HEK293 (cell line): ENCODE data around the gene CAPZB.

Experiments used
- CTCF ChIA-PET: fragments of 350-600 bp; formaldehyde crosslinking; extraction: SDS; loops from one replicate; lab custom pipeline; 2021; ENCODE audit warnings: antibody characterized with exemption; lab: Yijun Ruan, JAX
- POLR2A ChIA-PET: fragments of 300-600 bp; formaldehyde crosslinking; extraction: SDS; loops from one replicate; lab custom pipeline; 2020; ENCODE audit warnings: antibody characterized with exemption, inconsistent platforms; lab: Yijun Ruan, JAX
- H3K27ac ChIP-seq: fragments of 200-500 bp; sonication (Bioruptor generic); 2 replicates; pipeline ENCODE4 v1.5.1; 2014; ENCODE audit warnings: low read depth, low read length, control low read depth, inconsistent platforms; ENCODE audit errors: extremely low read depth
- H3K36me3 ChIP-seq, 2 experiments: fragments of 200-500 bp in 1 of 2; sonication (Bioruptor generic) in 1 of 2; 1 replicate in 1 of 2; 2 replicates in 1 of 2; pipeline ENCODE4 v1.5.1; 2014 to 2017; ENCODE audit warnings: inconsistent platforms in 2 of 2, low read length in 2 of 2; ENCODE audit not compliant: control insufficient read depth in 2 of 2, insufficient read depth in 1 of 2
- H3K4me1 ChIP-seq: fragments of 200-500 bp; sonication (Bioruptor generic); 2 replicates; pipeline ENCODE4 v1.5.1; 2014; ENCODE audit warnings: mild to moderate bottlenecking, low read length, inconsistent platforms; ENCODE audit not compliant: control insufficient read depth, insufficient read depth
- H3K4me3 ChIP-seq: 2 replicates; pipeline ENCODE4 v1.5.1; 2011; ENCODE audit warnings: low read depth, mild to moderate bottlenecking, control low read depth, low read length, moderate library complexity
- H3K9me3 ChIP-seq: fragments of 200-500 bp; sonication (Bioruptor generic); 2 replicates; pipeline ENCODE4 v1.5.1; 2014; ENCODE audit warnings: low read depth, low read length, inconsistent platforms; ENCODE audit not compliant: control insufficient read depth, insufficient read depth
- GFI1B ChIP-seq: fragments of 450-650 bp; formaldehyde crosslinking; IDR thresholded peaks from 2 replicates; pipeline ENCODE4 v1.5.1; 2016; ENCODE audit warnings: missing biosample characterization, missing genetic modification characterization
- HOXC10 ChIP-seq: sonication (generic); formaldehyde crosslinking; IDR thresholded peaks from 2 replicates; pipeline ENCODE4 v1.8.1; 2023; ENCODE audit warnings: mild to moderate bottlenecking, missing genetic modification reagents
- KLF1 ChIP-seq: fragments of 450-650 bp; formaldehyde crosslinking; IDR thresholded peaks from 2 replicates; pipeline ENCODE4 v1.5.1; 2016; ENCODE audit warnings: missing biosample characterization, missing genetic modification characterization
- KLF16 ChIP-seq: fragments of 450-650 bp; formaldehyde crosslinking; IDR thresholded peaks from 2 replicates; pipeline ENCODE4 v1.5.1; 2017; ENCODE audit warnings: missing biosample characterization, missing genetic modification characterization
- REPIN1 ChIP-seq: fragments of 450-650 bp; formaldehyde crosslinking; IDR thresholded peaks from 2 replicates; pipeline ENCODE4 v1.5.1; 2017; ENCODE audit warnings: missing biosample characterization, missing genetic modification characterization, low read depth
- ZBTB1 ChIP-seq: fragments of 450-650 bp; formaldehyde crosslinking; IDR thresholded peaks from 2 replicates; pipeline ENCODE4 v1.5.1; 2016; ENCODE audit warnings: missing biosample characterization, missing genetic modification characterization
- ZBTB48 ChIP-seq: fragments of 450-650 bp; formaldehyde crosslinking; IDR thresholded peaks from 2 replicates; pipeline ENCODE4 v1.5.1; 2016; ENCODE audit warnings: missing biosample characterization, missing genetic modification characterization
- ZNF202 ChIP-seq: fragments of 450-650 bp; formaldehyde crosslinking; IDR thresholded peaks from 2 replicates; pipeline ENCODE4 v1.5.1; 2016; ENCODE audit warnings: missing biosample characterization, missing genetic modification characterization, borderline replicate concordance
- ZNF223 ChIP-seq: fragments of 450-650 bp; formaldehyde crosslinking; IDR thresholded peaks from 2 replicates; pipeline ENCODE4 v1.5.1; 2016; ENCODE audit warnings: missing biosample characterization, missing genetic modification characterization
- ZNF398 ChIP-seq: fragments of 450-650 bp; formaldehyde crosslinking; IDR thresholded peaks from 2 replicates; pipeline ENCODE4 v1.5.1; 2017; ENCODE audit warnings: missing biosample characterization, missing genetic modification characterization
- ZNF488 ChIP-seq: fragments of 450-650 bp; formaldehyde crosslinking; IDR thresholded peaks from 2 replicates; pipeline ENCODE4 v1.5.1; 2016; ENCODE audit warnings: missing biosample characterization, missing genetic modification characterization
- ZNF548 ChIP-seq: fragments of 450-650 bp; formaldehyde crosslinking; IDR thresholded peaks from 2 replicates; pipeline ENCODE4 v1.5.1; 2016; ENCODE audit warnings: missing biosample characterization, missing genetic modification characterization
- ZNF629 ChIP-seq: fragments of 450-650 bp; formaldehyde crosslinking; IDR thresholded peaks from 2 replicates; pipeline ENCODE4 v1.5.1; 2017; ENCODE audit warnings: missing biosample characterization, missing genetic modification characterization
- ZNF707 ChIP-seq: fragments of 450-650 bp; formaldehyde crosslinking; IDR thresholded peaks from 2 replicates; pipeline ENCODE4 v1.5.1; 2016; ENCODE audit warnings: missing biosample characterization, missing genetic modification characterization
- ZNF791 ChIP-seq: fragments of 450-650 bp; formaldehyde crosslinking; IDR thresholded peaks from 2 replicates; pipeline ENCODE4 v1.5.1; 2016; ENCODE audit warnings: missing biosample characterization, missing genetic modification characterization
- TF ChIP-seq, protein P1 (sequence below): fragments of 450-650 bp; formaldehyde crosslinking; IDR thresholded peaks from 2 replicates; pipeline ENCODE4 v1.5.1; 2016; ENCODE audit warnings: missing biosample characterization, missing genetic modification characterization
- TF ChIP-seq, protein P2 (sequence below): fragments of 450-650 bp; formaldehyde crosslinking; IDR thresholded peaks from 2 replicates; pipeline ENCODE4 v1.5.1; 2016; ENCODE audit warnings: missing biosample characterization, missing genetic modification characterization
- TF ChIP-seq, protein P3 (sequence below): fragments of 450-650 bp; formaldehyde crosslinking; IDR thresholded peaks from 2 replicates; pipeline ENCODE4 v1.5.1; 2016; ENCODE audit warnings: missing biosample characterization, missing genetic modification characterization
- TF ChIP-seq, protein P4 (sequence below): fragments of 450-650 bp; formaldehyde crosslinking; IDR thresholded peaks from 2 replicates; pipeline ENCODE4 v1.5.1; 2016; ENCODE audit warnings: missing biosample characterization, missing genetic modification characterization

The CAPZB gene

GRCh38 chr1:19308509-19308907 is 176.8 kb downstream of the CAPZB start (continued):
- no peak for TF ChIP-seq ZNF398
- TF ChIP-seq ZBTB48 (tag by site-specific recombination): no peak
- TF ChIP-seq KLF16 (tag by site-specific recombination): no peak
- TF ChIP-seq, protein P1, sequence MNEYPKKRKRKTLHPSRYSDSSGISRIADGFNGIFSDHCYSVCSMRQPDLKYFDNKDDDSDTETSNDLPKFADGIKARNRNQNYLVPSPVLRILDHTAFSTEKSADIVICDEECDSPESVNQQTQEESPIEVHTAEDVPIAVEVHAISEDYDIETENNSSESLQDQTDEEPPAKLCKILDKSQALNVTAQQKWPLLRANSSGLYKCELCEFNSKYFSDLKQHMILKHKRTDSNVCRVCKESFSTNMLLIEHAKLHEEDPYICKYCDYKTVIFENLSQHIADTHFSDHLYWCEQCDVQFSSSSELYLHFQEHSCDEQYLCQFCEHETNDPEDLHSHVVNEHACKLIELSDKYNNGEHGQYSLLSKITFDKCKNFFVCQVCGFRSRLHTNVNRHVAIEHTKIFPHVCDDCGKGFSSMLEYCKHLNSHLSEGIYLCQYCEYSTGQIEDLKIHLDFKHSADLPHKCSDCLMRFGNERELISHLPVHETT (tag by site-specific recombination): no peak

- Histone ChIP-seq H3K27ac (no peak overlapping the region), H3K4me3 (no peak overlapping the region), H3K36me3 (peaks cover 3 to 66% of the 10 kb centered on the region in 2 experiments; a peak in 2 of 3 replicates), H3K4me1 (peaks cover 2% of the 10 kb centered on the region; the same call in 1 of the 2 replicates), H3K9me3 (no peaks in the 10 kb centered on the region)
- ChIA-PET CTCF (no interaction called here), POLR2A (no interaction called here)
- TF ChIP-seq KLF1 (tag by site-specific recombination) (peak; percentile 33; the same call in 1 of the 2 replicates), ZNF488 (no peak)
These were observed 177.4 kb downstream of the CAPZB start for GRCh38 chr1:19307794-19308508.

DNA sequence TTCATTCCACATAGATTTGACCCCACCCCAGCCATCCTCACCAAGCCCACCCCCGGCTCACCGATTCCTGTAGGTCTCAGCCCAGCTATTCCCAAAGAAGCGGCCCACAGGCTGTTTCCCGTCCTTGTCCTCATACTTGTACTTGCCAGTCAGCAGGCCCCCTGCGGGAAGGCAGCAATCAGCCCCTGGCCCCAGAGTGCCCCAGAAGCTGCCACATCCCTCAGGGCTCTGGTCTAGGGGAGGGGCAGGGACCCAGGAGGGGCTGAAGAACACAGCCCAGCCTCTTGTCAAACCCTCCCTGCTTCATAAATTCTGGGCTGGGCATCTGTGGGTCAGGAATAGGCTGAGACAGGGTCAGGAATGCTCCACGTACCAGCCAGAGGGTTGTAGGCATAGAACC is 178.4 kb downstream of the CAPZB start:
- Histone ChIP-seq H3K9me3 (no peaks in the 10 kb centered on the region), H3K27ac (no peak overlapping the region), H3K4me1 (peaks cover 2% of the 10 kb centered on the region; the same call in 1 of the 2 replicates), H3K36me3 (peaks cover 7 to 76% of the 10 kb centered on the region in 2 experiments; a peak in 2 of 3 replicates), H3K4me3 (no peak overlapping the region)
- no peak for TF ChIP-seq ZNF202 (tag by site-specific recombination)
- TF ChIP-seq, protein P2, sequence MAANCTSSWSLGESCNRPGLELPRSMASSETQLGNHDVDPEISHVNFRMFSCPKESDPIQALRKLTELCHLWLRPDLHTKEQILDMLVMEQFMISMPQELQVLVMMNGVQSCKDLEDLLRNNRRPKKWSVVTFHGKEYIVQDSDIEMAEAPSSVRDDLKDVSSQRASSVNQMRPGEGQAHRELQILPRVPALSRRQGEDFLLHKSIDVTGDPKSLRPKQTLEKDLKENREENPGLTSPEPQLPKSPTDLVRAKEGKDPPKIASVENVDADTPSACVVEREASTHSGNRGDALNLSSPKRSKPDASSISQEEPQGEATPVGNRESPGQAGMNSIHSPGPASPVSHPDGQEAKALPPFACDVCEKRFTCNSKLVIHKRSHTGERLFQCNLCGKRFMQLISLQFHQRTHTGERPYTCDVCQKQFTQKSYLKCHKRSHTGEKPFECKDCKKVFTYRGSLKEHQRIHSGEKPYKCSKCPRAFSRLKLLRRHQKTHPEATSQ: no peak
- no peak for TF ChIP-seq ZBTB1 (tag by site-specific recombination)
- TF ChIP-seq HOXC10 (CRISPR knock-in tag): no peak
- TF ChIP-seq KLF16 (tag by site-specific recombination): no peak
- TF ChIP-seq KLF1 (tag by site-specific recombination): no peak
- TF ChIP-seq REPIN1 (tag by site-specific recombination): no peak
- TF ChIP-seq ZNF707 (tag by site-specific recombination): no peak
- no peak for TF ChIP-seq ZNF791 (tag by site-specific recombination)
- TF ChIP-seq, protein P3, sequence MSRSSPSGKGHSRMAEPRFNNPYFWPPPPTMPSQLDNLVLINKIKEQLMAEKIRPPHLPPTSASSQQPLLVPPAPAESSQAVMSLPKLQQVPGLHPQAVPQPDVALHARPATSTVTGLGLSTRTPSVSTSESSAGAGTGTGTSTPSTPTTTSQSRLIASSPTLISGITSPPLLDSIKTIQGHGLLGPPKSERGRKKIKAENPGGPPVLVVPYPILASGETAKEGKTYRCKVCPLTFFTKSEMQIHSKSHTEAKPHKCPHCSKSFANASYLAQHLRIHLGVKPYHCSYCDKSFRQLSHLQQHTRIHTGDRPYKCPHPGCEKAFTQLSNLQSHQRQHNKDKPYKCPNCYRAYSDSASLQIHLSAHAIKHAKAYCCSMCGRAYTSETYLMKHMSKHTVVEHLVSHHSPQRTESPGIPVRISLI (tag by site-specific recombination): no peak
- TF ChIP-seq ZNF548 (tag by site-specific recombination): no peak
- TF ChIP-seq ZNF223: no peak
- TF ChIP-seq, protein P4, sequence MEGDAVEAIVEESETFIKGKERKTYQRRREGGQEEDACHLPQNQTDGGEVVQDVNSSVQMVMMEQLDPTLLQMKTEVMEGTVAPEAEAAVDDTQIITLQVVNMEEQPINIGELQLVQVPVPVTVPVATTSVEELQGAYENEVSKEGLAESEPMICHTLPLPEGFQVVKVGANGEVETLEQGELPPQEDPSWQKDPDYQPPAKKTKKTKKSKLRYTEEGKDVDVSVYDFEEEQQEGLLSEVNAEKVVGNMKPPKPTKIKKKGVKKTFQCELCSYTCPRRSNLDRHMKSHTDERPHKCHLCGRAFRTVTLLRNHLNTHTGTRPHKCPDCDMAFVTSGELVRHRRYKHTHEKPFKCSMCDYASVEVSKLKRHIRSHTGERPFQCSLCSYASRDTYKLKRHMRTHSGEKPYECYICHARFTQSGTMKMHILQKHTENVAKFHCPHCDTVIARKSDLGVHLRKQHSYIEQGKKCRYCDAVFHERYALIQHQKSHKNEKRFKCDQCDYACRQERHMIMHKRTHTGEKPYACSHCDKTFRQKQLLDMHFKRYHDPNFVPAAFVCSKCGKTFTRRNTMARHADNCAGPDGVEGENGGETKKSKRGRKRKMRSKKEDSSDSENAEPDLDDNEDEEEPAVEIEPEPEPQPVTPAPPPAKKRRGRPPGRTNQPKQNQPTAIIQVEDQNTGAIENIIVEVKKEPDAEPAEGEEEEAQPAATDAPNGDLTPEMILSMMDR (tag by site-specific recombination): no peak
- no peak for TF ChIP-seq ZNF629 (tag by site-specific recombination)
- TF ChIP-seq GFI1B: no peak
- ChIA-PET CTCF (no interaction called here), POLR2A (no interaction called here)
